NCI-H2107 (cell line): Measurements from ENCODE around the gene RGMB.
"Not testable (repeated sequence)": the region's sequence is repeated elsewhere in the genome, so short reads cannot be mapped to it uniquely, and the experiment has no call there.

Experiments used
- DNase-seq: peaks from one replicate; lab custom pipeline; 2025; lab: John Stamatoyannopoulos, UW

RGMB gene

GRCh38 chr5:98773464-98774191 is at the start of gene RGMB:
TSS of gene RGMB (plus strand) at chr5:98773663. CDS start at chr5:98774071, 408 bp downstream.
- DNase-seq: peak; percentile 72

GRCh38 chr5:98726258-98726657 is 47.2 kb upstream of the RGMB start:
- no peak for DNase-seq

- no peak for DNase-seq
Observed at GRCh38 chr5:98727686-98728085, 45.8 kb upstream of the RGMB start.

- no peak for DNase-seq
Observed at GRCh38 chr5:98734646-98735045, 38.8 kb upstream of the RGMB start.

GRCh38 chr5:98735806-98736507 is 37.5 kb upstream of the RGMB start:
- DNase-seq: no peak

- DNase-seq: no peak
Observed at GRCh38 chr5:98736753-98737152, 36.7 kb upstream of the RGMB start.

GRCh38 chr5:98737441-98737840 is 36.0 kb upstream of the RGMB start:
- not testable (repeated sequence) for DNase-seq

GRCh38 chr5:98738481-98739149 is 34.8 kb upstream of the RGMB start:
- DNase-seq: not testable (repeated sequence)

GRCh38 chr5:98741926-98742325 is 31.5 kb upstream of the RGMB start:
- no peak for DNase-seq

- no peak for DNase-seq
Observed at GRCh38 chr5:98742396-98743073, 30.9 kb upstream of the RGMB start.

GRCh38 chr5:98748259-98748658 is 25.2 kb upstream of the RGMB start:
- DNase-seq: not testable (repeated sequence)

GRCh38 chr5:98749046-98749445 is 24.4 kb upstream of the RGMB start:
- DNase-seq: no peak

GRCh38 chr5:98750693-98751092 is 22.8 kb upstream of the RGMB start:
- DNase-seq: no peak

- not testable (repeated sequence) for DNase-seq
Observed at GRCh38 chr5:98752331-98752730, 21.1 kb upstream of the RGMB start.

- not testable (repeated sequence) for DNase-seq
Observed at GRCh38 chr5:98752801-98753200, 20.7 kb upstream of the RGMB start.

GRCh38 chr5:98753507-98753906 is 20.0 kb upstream of the RGMB start:
- DNase-seq: no peak

- no peak for DNase-seq
Observed at GRCh38 chr5:98755406-98755805, 18.1 kb upstream of the RGMB start.

- DNase-seq: no peak
Observed at GRCh38 chr5:98757978-98758377, 15.5 kb upstream of the RGMB start.

- DNase-seq: no peak
Observed at GRCh38 chr5:98763001-98763630, 10.3 kb upstream of the RGMB start.

- no peak for DNase-seq
Observed at GRCh38 chr5:98765815-98766214, 7.6 kb upstream of the RGMB start.

- no peak for DNase-seq
Observed at GRCh38 chr5:98767581-98767980, 5.9 kb upstream of the RGMB start.
